Hepatocyte (in vitro differentiated cells): Measurements from ENCODE around the gene ACTL7A.

Source experiments
- EZH2 ChIP-seq: fragments of 200-600 bp; sonication (generic); IDR thresholded peaks from 2 replicates; pipeline ENCODE4 v1.6.1; 2016; ENCODE audit warnings: antibody characterized with exemption, mild to moderate bottlenecking, borderline replicate concordance
- TF ChIP-seq, protein P1 (sequence below): fragments of 200-600 bp; sonication (generic); IDR thresholded peaks from 2 replicates; pipeline ENCODE4 v1.5.1; 2016; ENCODE audit warnings: antibody characterized with exemption, mild to moderate bottlenecking; ENCODE audit not compliant: poor library complexity

- TF ChIP-seq, protein P1, sequence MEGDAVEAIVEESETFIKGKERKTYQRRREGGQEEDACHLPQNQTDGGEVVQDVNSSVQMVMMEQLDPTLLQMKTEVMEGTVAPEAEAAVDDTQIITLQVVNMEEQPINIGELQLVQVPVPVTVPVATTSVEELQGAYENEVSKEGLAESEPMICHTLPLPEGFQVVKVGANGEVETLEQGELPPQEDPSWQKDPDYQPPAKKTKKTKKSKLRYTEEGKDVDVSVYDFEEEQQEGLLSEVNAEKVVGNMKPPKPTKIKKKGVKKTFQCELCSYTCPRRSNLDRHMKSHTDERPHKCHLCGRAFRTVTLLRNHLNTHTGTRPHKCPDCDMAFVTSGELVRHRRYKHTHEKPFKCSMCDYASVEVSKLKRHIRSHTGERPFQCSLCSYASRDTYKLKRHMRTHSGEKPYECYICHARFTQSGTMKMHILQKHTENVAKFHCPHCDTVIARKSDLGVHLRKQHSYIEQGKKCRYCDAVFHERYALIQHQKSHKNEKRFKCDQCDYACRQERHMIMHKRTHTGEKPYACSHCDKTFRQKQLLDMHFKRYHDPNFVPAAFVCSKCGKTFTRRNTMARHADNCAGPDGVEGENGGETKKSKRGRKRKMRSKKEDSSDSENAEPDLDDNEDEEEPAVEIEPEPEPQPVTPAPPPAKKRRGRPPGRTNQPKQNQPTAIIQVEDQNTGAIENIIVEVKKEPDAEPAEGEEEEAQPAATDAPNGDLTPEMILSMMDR = no peak
- no peak for TF ChIP-seq EZH2
These were observed 49.8 kb downstream of the ACTL7A start for GRCh38 chr9:108911820-108912219.
